K562 (cell line): Measurements from ENCODE around the gene BCO1. TPM values are rescaled to one million over a fixed set of nuclear protein-coding genes. Genes with fewer than 3 reads are reported as not detected.

Source experiments
- ATAC-seq: fragments of 200-7000 bp; cut with Tn5 transposase; 3 replicates; pipeline ENCODE4 v1.9.1; 2020; ENCODE audit warnings: moderate library complexity
- BruUV-seq: library from RNA; stranded (reverse); fragments of 400-500 nt; replicated peaks from 2 replicates; lab custom pipeline; 2021; lab: Mats Ljungman, UMichigan
- CTCF ChIA-PET: fragments of 300-600 bp; formaldehyde crosslinking; extraction: SDS; loops from one replicate; lab custom pipeline; 2021; ENCODE audit warnings: low intra/inter-chr PET ratio; lab: Yijun Ruan, JAX
- POLR2A ChIA-PET: fragments of 300-600, 350-650 bp; sonication (Branson Sonifier 250); formaldehyde crosslinking; extraction: SDS; loops from one replicate; lab custom pipeline; 2021; ENCODE audit warnings: antibody characterized with exemption, inconsistent platforms; lab: Yijun Ruan, JAX
- DNase-seq, 4 experiments: peaks; one replicate each; pipeline versions ENCODE4 v3.0.0 to v3.0.0-alpha.2; 2011 to 2018; ENCODE audit warnings: low spot score in 3 of 4, mixed read lengths in 3 of 4; ENCODE audit errors: extremely low read depth in 1 of 4
- FAIRE-seq: peaks from 2 replicates; lab custom pipeline; 2011; peaks lifted over from hg19 to GRCh38; lab: Jason Lieb, UNC
- H2AFZ ChIP-seq: 2 replicates; pipeline ENCODE4 v1.6.0; 2011; ENCODE audit warnings: low read depth, low read length, control low read depth, inconsistent platforms
- H3K27ac ChIP-seq: fragments of 200-600 bp; 3 replicates; pipeline ENCODE4 v1.8.0; 2011; ENCODE audit warnings: low read depth, mild to moderate bottlenecking, control low read depth, inconsistent platforms, low read length, moderate library complexity, mixed read lengths; ENCODE audit errors: extremely low read depth
- H3K27me3 ChIP-seq, 2 experiments: fragments of 300-600 bp in 1 of 2; 2 replicates in 1 of 2; 3 replicates in 1 of 2; pipeline versions ENCODE4 v1.6.0 to v1.8.0; 2011; ENCODE audit warnings: inconsistent platforms in 2 of 2, low read length in 2 of 2, mild to moderate bottlenecking in 1 of 2, mixed read lengths in 1 of 2, moderate library complexity in 1 of 2; ENCODE audit not compliant: control insufficient read depth in 2 of 2, insufficient read depth in 2 of 2
- H3K36me3 ChIP-seq: fragments of 300-600 bp; 3 replicates; pipeline ENCODE4 v1.8.0; 2011; ENCODE audit warnings: mild to moderate bottlenecking, low read length, inconsistent platforms; ENCODE audit not compliant: control insufficient read depth, insufficient read depth
- H3K4me1 ChIP-seq, 2 experiments: fragments of 200-600 bp in 1 of 2; replicated peaks in 1 of 2; 2 replicates in 1 of 2; 3 replicates in 1 of 2; pipeline versions ENCODE4 v1.5.1 to v1.8.0; 2011; ENCODE audit warnings: inconsistent platforms in 2 of 2, low read length in 2 of 2, mild to moderate bottlenecking in 1 of 2, mixed read lengths in 1 of 2, moderate library complexity in 1 of 2; ENCODE audit not compliant: control insufficient read depth in 2 of 2, insufficient read depth in 2 of 2
- H3K4me2 ChIP-seq: 2 replicates; pipeline ENCODE4 v1.6.1; 2011; ENCODE audit warnings: low read length, control low read depth, inconsistent platforms, mixed read lengths; ENCODE audit not compliant: insufficient read depth
- H3K4me3 ChIP-seq: fragments of 200-600 bp; sonication (generic), shearing (Covaris generic); 2 replicates; pipeline ENCODE4 v1.5.1; 2016; ENCODE audit warnings: control low read depth, inconsistent platforms
- H3K79me2 ChIP-seq: fragments of 200-600 bp; 3 replicates; pipeline ENCODE4 v1.8.0; 2011; ENCODE audit warnings: low read length, inconsistent platforms; ENCODE audit not compliant: control insufficient read depth, insufficient read depth
- H3K9ac ChIP-seq, 2 experiments: 2 replicates each; pipeline versions ENCODE4 v1.6.0 to v1.6.1; 2011; ENCODE audit warnings: low read depth in 2 of 2, low read length in 2 of 2, control low read depth in 1 of 2, inconsistent platforms in 1 of 2, mild to moderate bottlenecking in 1 of 2, mixed read lengths in 1 of 2; ENCODE audit not compliant: insufficient read depth in 1 of 2
- H3K9me1 ChIP-seq: one replicate; pipeline ENCODE4 v1.6.0; 2011; ENCODE audit warnings: inconsistent platforms, mild to moderate bottlenecking, low read length, moderate library complexity; ENCODE audit not compliant: control insufficient read depth, insufficient read depth
- H3K9me3 ChIP-seq: replicated peaks from 2 replicates; pipeline ENCODE4 v1.5.1; 2011; ENCODE audit warnings: low read depth, low read length, inconsistent platforms; ENCODE audit not compliant: control insufficient read depth, insufficient read depth
- H4K20me1 ChIP-seq: replicated peaks from 2 replicates; pipeline ENCODE4 v1.6.1; 2011; ENCODE audit warnings: low read length, inconsistent platforms, mixed read lengths; ENCODE audit not compliant: control insufficient read depth, insufficient read depth
- BDP1 ChIP-seq: IDR thresholded peaks from 3 replicates; pipeline ENCODE4 v1.6.1; 2011; ENCODE audit not compliant: insufficient read length, insufficient read depth
- CC2D1A ChIP-seq: fragments of 450-650 bp; IDR thresholded peaks from 2 replicates; pipeline ENCODE4 v1.6.1; 2017; ENCODE audit warnings: mild to moderate bottlenecking
- ELK3 ChIP-seq: fragments of 450-650 bp; formaldehyde crosslinking; IDR thresholded peaks from 2 replicates; pipeline ENCODE4 v1.4.0; 2020; ENCODE audit warnings: mild to moderate bottlenecking
- HEY1 ChIP-seq: fragments of 250-450 bp; sonication (Bioruptor Pico); IDR thresholded peaks from 2 replicates; pipeline ENCODE4 v1.5.0; 2020; ENCODE audit warnings: mild to moderate bottlenecking, moderate library complexity, borderline replicate concordance
- HMBOX1 ChIP-seq: sonication (generic); IDR thresholded peaks from 2 replicates; pipeline ENCODE4 v1.6.1; 2016
- MIER1 ChIP-seq: fragments of 450-650 bp; IDR thresholded peaks from 2 replicates; pipeline ENCODE4 v1.6.1; 2016; ENCODE audit warnings: antibody characterized with exemption, mild to moderate bottlenecking, low read depth
- MYC ChIP-seq, 2 experiments: fragments of 250-450 bp in 1 of 2; sonication (Bioruptor Pico) in 1 of 2; IDR thresholded peaks; 2 replicates each; pipeline versions ENCODE4 v1.5.1 to v1.6.1; 2012 to 2021; ENCODE audit warnings: low read depth in 2 of 2, borderline replicate concordance in 1 of 2, improper control_type of control experiment in 1 of 2, low read length in 1 of 2, mild to moderate bottlenecking in 1 of 2, moderate library complexity in 1 of 2
- NEUROD1 ChIP-seq: fragments of 150-350 bp; IDR thresholded peaks from 2 replicates; pipeline ENCODE4 v1.6.1; 2014; ENCODE audit warnings: borderline replicate concordance, low read length, low read depth; ENCODE audit not compliant: partially characterized antibody
- NFE2 ChIP-seq: IDR thresholded peaks from 2 replicates; pipeline ENCODE4 v1.6.1; 2014; ENCODE audit warnings: antibody characterized with exemption, low read depth
- NFIC ChIP-seq: fragments of 450-650 bp; IDR thresholded peaks from 2 replicates; pipeline ENCODE4 v1.6.1; 2017; ENCODE audit warnings: mild to moderate bottlenecking, inconsistent platforms
- NFXL1 ChIP-seq: fragments of 450-650 bp; formaldehyde crosslinking; IDR thresholded peaks from 2 replicates; pipeline ENCODE4 v1.4.0; 2021; ENCODE audit warnings: mild to moderate bottlenecking
- SMAD2 ChIP-seq: fragments of 150-350 bp; IDR thresholded peaks from 2 replicates; pipeline ENCODE4 v1.6.1; 2014; ENCODE audit warnings: low read depth, mild to moderate bottlenecking, low read length
- SREBF1 ChIP-seq: fragments of 150-350 bp; IDR thresholded peaks from 2 replicates; pipeline ENCODE4 v1.6.1; 2014; ENCODE audit warnings: antibody characterized with exemption, low read depth, low read length, borderline replicate concordance
- TAF7 ChIP-seq: fragments of 450-650 bp; IDR thresholded peaks from 2 replicates; pipeline ENCODE4 v1.6.1; 2016; ENCODE audit warnings: missing genetic modification characterization, missing compliant biosample characterization
- ZBTB5 ChIP-seq: fragments of 450-650 bp; IDR thresholded peaks from 2 replicates; pipeline ENCODE4 v1.6.1; 2017; ENCODE audit warnings: antibody characterized with exemption
- ZFX ChIP-seq: sonication (generic); formaldehyde crosslinking; IDR thresholded peaks from 2 replicates; pipeline ENCODE4 v1.8.0; 2022; ENCODE audit warnings: mild to moderate bottlenecking, missing genetic modification reagents, moderate library complexity
- ZNF277 ChIP-seq: fragments of 250-450 bp; sonication (Bioruptor Pico); IDR thresholded peaks from 2 replicates; pipeline ENCODE4 v1.8.0; 2022; ENCODE audit warnings: inconsistent platforms, mild to moderate bottlenecking, moderate library complexity, borderline replicate concordance
- ZNF778 ChIP-seq: fragments of 450-650 bp; formaldehyde crosslinking; IDR thresholded peaks from 2 replicates; pipeline ENCODE4 v1.4.0; 2020; ENCODE audit warnings: mild to moderate bottlenecking, moderate library complexity
- WGBS: fragments of 100-300 bp; shearing (Covaris generic); methylation state at CpG from one replicate; pipeline ENCODE4 v1.1.6; 2016; ENCODE audit warnings: low coverage, mixed read lengths; ENCODE audit not compliant: insufficient coverage; ENCODE audit errors: missing lambda C conversion rate; 5-methylcytosine and 5-hydroxymethylcytosine counted together
- in situ Hi-C: fragments of 300-500 bp; cut with MboI; formaldehyde crosslinking; loops from 4 replicates; pipeline ENCODE4 v1.15.0; 2018; ENCODE audit warnings: inconsistent platforms, mixed read lengths
- intact Hi-C: fragments of 100-400 bp; cut with micrococcal nuclease; formaldehyde crosslinking; loops from 2 replicates; pipeline ENCODE4 v1.14.2; 2022
- polyA plus RNA-seq, 8 experiments: library from polyadenylated mRNA; depleted of rRNA in 4 of 8; stranded (reverse) in 5 of 8; unstranded in 3 of 8; fragments of >200 nt; fragmentation: Nextera tagmentation in 2 of 8; fragmentation: Illumina TruSeq in 1 of 8; extraction: Ambion mirVana in 2 of 8; extraction: Trizol in 1 of 8; gene quantifications; 2 replicates each; pipeline versions ENCODE4 v1.2.1 to v1.2.3, GENCODE V29; 2011 to 2014; ENCODE audit warnings: inconsistent platforms in 1 of 8, missing spikeins in 1 of 8
- total RNA-seq, 7 experiments: library from RNA; depleted of rRNA in 6 of 7; stranded (reverse); fragments of >200 nt in 6 of 7; fragmentation: Illumina TruSeq in 2 of 7; extraction: Trizol in 2 of 7; gene quantifications; 2 replicates each; pipeline versions ENCODE4 v1.2.1 to v1.2.3, GENCODE V29; 2011 to 2021; ENCODE audit warnings: low replicate concordance in 1 of 7

BCO1 gene
- total and polyA plus RNA-seq, 9 of the 15 experiments (the other 6 are each of a cell fraction or from before 2014, with no cell fraction given) = not detected

GRCh38 chr16:81279392-81279791 lies 40.9 kb downstream of the BCO1 start (continued):
- TF ChIP-seq HMBOX1 (no peak), HEY1 (CRISPR knock-in tag) (no peak), CC2D1A (no peak), MYC (IDR thresholded peaks at IDR 0.05; ENCODE audit: low read depth, low read length) (no peak), MYC (CRISPR knock-in tag; IDR thresholded peaks at IDR 0.05; ENCODE audit: borderline replicate concordance, low read depth) (no peak)

- H3K27me3 ChIP-seq = peaks cover 34 to 55% of the 10 kb centered on the region in 2 experiments
- H3K9ac ChIP-seq = no peak overlapping the region
- DNase-seq (no peak), ATAC-seq (no peak), FAIRE-seq (no peak)
- no peak overlapping the region for H3K27ac ChIP-seq
- H2AFZ ChIP-seq = no peak overlapping the region
- intact Hi-C loops = no loop called here
- no peaks in the 10 kb centered on the region for H4K20me1 ChIP-seq
- no TSS peak for BruUV-seq
- no peaks in the 10 kb centered on the region for H3K9me3 ChIP-seq
- ChIA-PET POLR2A (no interaction called here), CTCF (no interaction called here)
- WGBS = 4% methylated on average over 3 of the region's 3 CpGs
- in situ Hi-C loops = no loop called here
- no peaks in the 10 kb centered on the region for H3K4me1 ChIP-seq
- no peaks in the 10 kb centered on the region for H3K9me1 ChIP-seq
- no peaks in the 10 kb centered on the region for H3K79me2 ChIP-seq
- no peak overlapping the region for H3K4me2 ChIP-seq
- no peak overlapping the region for H3K4me3 ChIP-seq
- no peaks in the 10 kb centered on the region for H3K36me3 ChIP-seq
- TF ChIP-seq ZNF778 (CRISPR knock-in tag) = no peak
- TF ChIP-seq BDP1 = no peak
- no peak for TF ChIP-seq ZFX (CRISPR knock-in tag)
- no peak for TF ChIP-seq NEUROD1
- no peak for TF ChIP-seq ZBTB5
- TF ChIP-seq NFXL1 (CRISPR knock-in tag) = no peak
- TF ChIP-seq NFIC = no peak
- no peak for TF ChIP-seq ELK3 (CRISPR knock-in tag)
- TF ChIP-seq SREBF1 = no peak
- TF ChIP-seq ZNF277 (CRISPR knock-in tag) = no peak
- no peak for TF ChIP-seq MIER1
- no peak for TF ChIP-seq TAF7 (tag)
- no peak for TF ChIP-seq SMAD2
- TF ChIP-seq NFE2 = no peak
Observed at GRCh38 chr16:81280393-81280792, 41.9 kb downstream of the BCO1 start.
